GM18868 (cell line): ENCODE results near the gene LBP.
"Not testable (repeated sequence)": the region's sequence is repeated elsewhere in the genome, so short reads cannot be mapped to it uniquely, and the experiment has no call there.

ENCODE experiments used
- ATAC-seq: cut with Tn5 transposase; IDR thresholded peaks from one replicate; pipeline ENCODE4 v1.9.1; 2021; ENCODE audit warnings: mild to moderate bottlenecking, moderate library complexity; ENCODE audit not compliant: unreplicated experiment

The LBP gene

GRCh38 chr20:38346247-38346651 lies at the start of gene LBP:
LBP (plus strand) TSS chr20:38346482; CDS start chr20:38346517, 35 bp downstream.
- no peak for ATAC-seq

- no peak for ATAC-seq
Observed at GRCh38 chr20:38297916-38298674, 48.2 kb upstream of the LBP start.

GRCh38 chr20:38298768-38299288 lies 47.5 kb upstream of the LBP start:
- ATAC-seq: no peak

GRCh38 chr20:38299963-38300362 lies 46.3 kb upstream of the LBP start:
- ATAC-seq: no peak

- ATAC-seq: no peak
Observed at GRCh38 chr20:38300438-38300837, 45.8 kb upstream of the LBP start.

- ATAC-seq: no peak
Observed at GRCh38 chr20:38301309-38301708, 45.0 kb upstream of the LBP start.

- ATAC-seq: no peak
Observed at GRCh38 chr20:38302786-38303185, 43.5 kb upstream of the LBP start.

- no peak for ATAC-seq
Observed at GRCh38 chr20:38303908-38304379, 42.3 kb upstream of the LBP start, which contains the start of gene BPI. BPI (plus strand) TSS chr20:38304156; CDS start chr20:38304224, 68 bp downstream.

GRCh38 chr20:38304845-38305447 lies 41.3 kb upstream of the LBP start:
- ATAC-seq: no peak

- ATAC-seq: no peak
Observed at GRCh38 chr20:38305541-38305940, 40.7 kb upstream of the LBP start.

- ATAC-seq: no peak
Observed at GRCh38 chr20:38306379-38306778, 39.9 kb upstream of the LBP start.

- ATAC-seq: no peak
Observed at GRCh38 chr20:38307371-38308046, 38.8 kb upstream of the LBP start.

- no peak for ATAC-seq
Observed at GRCh38 chr20:38308047-38308438, 38.2 kb upstream of the LBP start.

GRCh38 chr20:38308447-38308846 lies 37.8 kb upstream of the LBP start:
- ATAC-seq: no peak

- ATAC-seq: no peak
Observed at GRCh38 chr20:38311091-38311490, 35.2 kb upstream of the LBP start.

GRCh38 chr20:38311491-38311890 lies 34.8 kb upstream of the LBP start:
- no peak for ATAC-seq

- ATAC-seq: no peak
Observed at GRCh38 chr20:38313676-38314075, 32.6 kb upstream of the LBP start.

GRCh38 chr20:38314350-38314749 lies 31.9 kb upstream of the LBP start:
- ATAC-seq: not testable (repeated sequence)

- no peak for ATAC-seq
Observed at GRCh38 chr20:38315290-38315966, 30.9 kb upstream of the LBP start.

GRCh38 chr20:38316341-38316740 lies 29.9 kb upstream of the LBP start:
- ATAC-seq: no peak

- no peak for ATAC-seq
Observed at GRCh38 chr20:38317422-38317821, 28.9 kb upstream of the LBP start.
